ENCODE results near the gene TKFC.
A peak's percentile ranks its signal among the peaks of the same experiment; 100 is the strongest.

The TKFC gene

GRCh38 chr11:61359516-61359915 lies 26.5 kb downstream of the TKFC start:
- TF ChIP-seq CTCF (conservative IDR thresholded peaks at IDR 0.05; ENCODE audit: low read length): no peak
- no peak overlapping the region for H3K4me3 ChIP-seq (ENCODE audit: low read length)
- DNase-seq (ENCODE audit: low read depth): no peak

- TF ChIP-seq CTCF (conservative IDR thresholded peaks at IDR 0.05; ENCODE audit: low read length): no peak
- DNase-seq (ENCODE audit: low read depth): no peak
Measured at GRCh38 chr11:61361237-61361740, 28.3 kb downstream of the TKFC start.

GRCh38 chr11:61361741-61362541 lies 28.9 kb downstream of the TKFC start, which contains the start of the genes CYB561A3 and TMEM138:
Gene CYB561A3, minus strand, starts transcription at chr11:61361882. Its CDS starts 5,169 bp downstream, at chr11:61356713.
Gene TMEM138, plus strand, starts transcription at chr11:61362374. Its CDS starts 2,017 bp downstream, at chr11:61364391.
- no peak for TF ChIP-seq CTCF (conservative IDR thresholded peaks at IDR 0.05; ENCODE audit: low read length)
- DNase-seq (ENCODE audit: low read depth): peak; percentile 92
- H3K4me3 ChIP-seq (ENCODE audit: low read length): peak within 1 kb of the TSS; percentile 97

More at GRCh38 chr11:61361237-61361740, 28.3 kb downstream of the TKFC start:
- peak overlapping the region; percentile 97 for H3K4me3 ChIP-seq (ENCODE audit: low read length)

- peak overlapping the region; percentile 97 for H3K4me3 ChIP-seq (ENCODE audit: low read length)
- no peak for TF ChIP-seq CTCF (conservative IDR thresholded peaks at IDR 0.05; ENCODE audit: low read length)
- DNase-seq (ENCODE audit: low read depth): peak; percentile 49
Measured at GRCh38 chr11:61362542-61362875, 29.5 kb downstream of the TKFC start.

GRCh38 chr11:61364012-61364675 lies 31.1 kb downstream of the TKFC start:
- no peak overlapping the region for H3K4me3 ChIP-seq (ENCODE audit: low read length)
- TF ChIP-seq CTCF (conservative IDR thresholded peaks at IDR 0.05; ENCODE audit: low read length): no peak
- DNase-seq (ENCODE audit: low read depth): no peak

GRCh38 chr11:61367406-61367805 lies 34.4 kb downstream of the TKFC start:
- no peak overlapping the region for H3K4me3 ChIP-seq (ENCODE audit: low read length)
- DNase-seq (ENCODE audit: low read depth): no peak
- no peak for TF ChIP-seq CTCF (conservative IDR thresholded peaks at IDR 0.05; ENCODE audit: low read length)
